Measurements from ENCODE around the gene SUDS3.

- TF ChIP-seq CTCF (IDR thresholded peaks at IDR 0.05; ENCODE audit: low read depth, low read length) (no peak), EZH2phosphoT487 (IDR thresholded peaks at IDR 0.05; ENCODE audit: low read depth) (no peak)
Observed at GRCh38 chr12:118356809-118357256, 19.5 kb upstream of the SUDS3 start.
